ENCODE results near the gene RBM10. TPM values are rescaled to one million over a fixed set of nuclear protein-coding genes. Genes with fewer than 3 reads are reported as not detected.

Gene RBM10
- total RNA-seq, 1 experiment from 2014 or later, result 80.9 TPM

GRCh38 chrX:47158781-47159180 lies 13.8 kb downstream of the RBM10 start:
- no peak for DNase-seq (ENCODE audit: low spot score)
- ChIA-PET CTCF (no interaction called here), POLR2A (ENCODE audit: low non-redundant PET) (no interaction called here)
- Histone ChIP-seq H3K4me1 (ENCODE audit: insufficient read depth, low read length, poor library complexity, severe bottlenecking) (no peaks in the 10 kb centered on the region), H3K27ac (ENCODE audit: low read depth, low read length, poor library complexity, severe bottlenecking) (no peak overlapping the region), H3K27me3 (replicated peaks; ENCODE audit: insufficient read depth, low read depth, low read length, poor library complexity) (no peaks in the 10 kb centered on the region), H3K4me3 (ENCODE audit: low read depth, low read length, poor library complexity, severe bottlenecking) (no peak overlapping the region), H3K36me3 (ENCODE audit: insufficient read depth, low read length, poor library complexity, severe bottlenecking) (peaks cover 17% of the 10 kb centered on the region), H3K9me3 (ENCODE audit: low read depth, low read length, poor library complexity, severe bottlenecking) (no peaks in the 10 kb centered on the region)
- intact Hi-C loops (cut with micrococcal nuclease; ENCODE audit: unreplicated experiment), result no loop called here
- no peak for TF ChIP-seq EZH2 (IDR thresholded peaks at IDR 0.05; ENCODE audit: borderline replicate concordance, low read depth, low read length, poor library complexity, severe bottlenecking)
- TF ChIP-seq CTCF (conservative IDR thresholded peaks at IDR 0.05; ENCODE audit: low read depth, low read length), result no peak
- BruUV-seq (replicated peaks), result no TSS peak

- BruUV-seq (replicated peaks), result no TSS peak
- CTCF ChIA-PET, result no interaction called here
These were observed 15.8 kb downstream of the RBM10 start for GRCh38 chrX:47160781-47161180.

GRCh38 chrX:47162927-47163583 lies 18.0 kb downstream of the RBM10 start:
- Histone ChIP-seq H3K27ac (ENCODE audit: low read depth, low read length, poor library complexity, severe bottlenecking) (no peak overlapping the region), H3K9me3 (ENCODE audit: low read depth, low read length, poor library complexity, severe bottlenecking) (no peaks in the 10 kb centered on the region), H3K4me1 (ENCODE audit: insufficient read depth, low read length, poor library complexity, severe bottlenecking) (no peaks in the 10 kb centered on the region), H3K27me3 (replicated peaks; ENCODE audit: insufficient read depth, low read depth, low read length, poor library complexity) (no peaks in the 10 kb centered on the region), H3K4me3 (ENCODE audit: low read depth, low read length, poor library complexity, severe bottlenecking) (no peak overlapping the region), H3K36me3 (ENCODE audit: insufficient read depth, low read length, poor library complexity, severe bottlenecking) (peaks cover 3% of the 10 kb centered on the region)
- intact Hi-C loops (cut with micrococcal nuclease; ENCODE audit: unreplicated experiment), result no loop called here
- no peak for DNase-seq (ENCODE audit: low spot score)
- no peak for TF ChIP-seq EZH2 (IDR thresholded peaks at IDR 0.05; ENCODE audit: borderline replicate concordance, low read depth, low read length, poor library complexity, severe bottlenecking)
- TF ChIP-seq CTCF (conservative IDR thresholded peaks at IDR 0.05; ENCODE audit: low read depth, low read length), result no peak
- ChIA-PET POLR2A (ENCODE audit: low non-redundant PET) (no interaction called here), CTCF (no interaction called here)
- no TSS peak for BruUV-seq (replicated peaks)

More at GRCh38 chrX:47160781-47161180, 15.8 kb downstream of the RBM10 start:
- H3K36me3 ChIP-seq (ENCODE audit: insufficient read depth, low read length, poor library complexity, severe bottlenecking), result peaks cover 10% of the 10 kb centered on the region
- H3K27me3 ChIP-seq (replicated peaks; ENCODE audit: insufficient read depth, low read depth, low read length, poor library complexity), result no peaks in the 10 kb centered on the region
- no peaks in the 10 kb centered on the region for H3K9me3 ChIP-seq (ENCODE audit: low read depth, low read length, poor library complexity, severe bottlenecking)
- H3K4me1 ChIP-seq (ENCODE audit: insufficient read depth, low read length, poor library complexity, severe bottlenecking), result no peaks in the 10 kb centered on the region
- intact Hi-C loops (cut with micrococcal nuclease; ENCODE audit: unreplicated experiment), result no loop called here
- DNase-seq (ENCODE audit: low spot score), result no peak
- H3K27ac ChIP-seq (ENCODE audit: low read depth, low read length, poor library complexity, severe bottlenecking), result no peak overlapping the region
- POLR2A ChIA-PET (ENCODE audit: low non-redundant PET), result no interaction called here
- no peak overlapping the region for H3K4me3 ChIP-seq (ENCODE audit: low read depth, low read length, poor library complexity, severe bottlenecking)
- TF ChIP-seq CTCF (conservative IDR thresholded peaks at IDR 0.05; ENCODE audit: low read depth, low read length), result no peak
- no peak for TF ChIP-seq EZH2 (IDR thresholded peaks at IDR 0.05; ENCODE audit: borderline replicate concordance, low read depth, low read length, poor library complexity, severe bottlenecking)

All from A673 (cell line).